ENCODE results near the gene NSMCE4A.
"Not testable (repeated sequence)": the region's sequence is repeated elsewhere in the genome, so short reads cannot be mapped to it uniquely, and the experiment has no call there.

Gene NSMCE4A

DNA sequence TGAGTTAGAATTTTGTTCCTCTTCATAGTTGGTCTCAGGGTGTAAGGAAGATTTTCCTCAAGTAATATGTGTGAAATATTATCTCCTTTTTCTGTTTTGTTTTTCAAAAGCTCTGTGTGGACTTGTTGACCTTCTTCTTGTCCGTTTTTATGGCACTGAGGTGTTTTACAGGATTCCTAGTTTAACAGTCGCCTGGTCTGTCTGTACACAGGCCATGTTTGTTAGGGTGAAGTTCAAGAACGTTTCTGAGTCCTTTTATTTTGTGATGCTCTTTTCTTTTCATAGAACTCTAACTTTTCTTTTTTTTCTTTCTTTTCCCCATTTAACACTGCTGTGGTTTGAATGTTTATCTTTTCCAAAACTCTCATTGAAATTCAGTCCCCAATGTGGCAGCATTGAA is 32.4 kb upstream of the NSMCE4A start:
- no peak overlapping the region for H3K4me3 ChIP-seq (ENCODE audit: low read depth, low read length)
- no peak for DNase-seq (ENCODE audit: low read depth)
- TF ChIP-seq, protein P1, sequence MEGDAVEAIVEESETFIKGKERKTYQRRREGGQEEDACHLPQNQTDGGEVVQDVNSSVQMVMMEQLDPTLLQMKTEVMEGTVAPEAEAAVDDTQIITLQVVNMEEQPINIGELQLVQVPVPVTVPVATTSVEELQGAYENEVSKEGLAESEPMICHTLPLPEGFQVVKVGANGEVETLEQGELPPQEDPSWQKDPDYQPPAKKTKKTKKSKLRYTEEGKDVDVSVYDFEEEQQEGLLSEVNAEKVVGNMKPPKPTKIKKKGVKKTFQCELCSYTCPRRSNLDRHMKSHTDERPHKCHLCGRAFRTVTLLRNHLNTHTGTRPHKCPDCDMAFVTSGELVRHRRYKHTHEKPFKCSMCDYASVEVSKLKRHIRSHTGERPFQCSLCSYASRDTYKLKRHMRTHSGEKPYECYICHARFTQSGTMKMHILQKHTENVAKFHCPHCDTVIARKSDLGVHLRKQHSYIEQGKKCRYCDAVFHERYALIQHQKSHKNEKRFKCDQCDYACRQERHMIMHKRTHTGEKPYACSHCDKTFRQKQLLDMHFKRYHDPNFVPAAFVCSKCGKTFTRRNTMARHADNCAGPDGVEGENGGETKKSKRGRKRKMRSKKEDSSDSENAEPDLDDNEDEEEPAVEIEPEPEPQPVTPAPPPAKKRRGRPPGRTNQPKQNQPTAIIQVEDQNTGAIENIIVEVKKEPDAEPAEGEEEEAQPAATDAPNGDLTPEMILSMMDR (IDR thresholded peaks at IDR 0.05; ENCODE audit: insufficient read depth, low read depth, low read length, missing control alignments) = no peak

DNA sequence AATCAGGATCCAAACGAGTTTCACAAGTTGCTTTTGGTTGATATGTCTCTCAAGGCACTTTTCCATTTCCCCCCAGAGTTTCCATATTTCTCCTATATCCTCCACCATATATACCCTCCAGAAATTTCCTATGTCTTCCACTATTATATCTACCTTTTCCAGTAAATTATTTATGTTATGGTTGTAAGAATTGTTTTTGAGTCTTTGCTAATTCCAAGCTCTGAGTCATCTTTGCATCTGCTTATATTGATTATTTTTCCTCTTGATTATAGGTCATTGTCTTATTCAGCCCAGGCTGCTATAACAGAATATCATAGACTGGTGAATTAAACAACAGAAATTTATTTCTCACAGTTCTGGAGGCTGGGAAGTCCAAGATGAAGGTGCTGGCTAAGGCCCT is 26.7 kb upstream of the NSMCE4A start:
- TF ChIP-seq, protein P1 (IDR thresholded peaks at IDR 0.05; ENCODE audit: insufficient read depth, low read depth, low read length, missing control alignments) = no peak
- DNase-seq (ENCODE audit: low read depth) = no peak

DNA sequence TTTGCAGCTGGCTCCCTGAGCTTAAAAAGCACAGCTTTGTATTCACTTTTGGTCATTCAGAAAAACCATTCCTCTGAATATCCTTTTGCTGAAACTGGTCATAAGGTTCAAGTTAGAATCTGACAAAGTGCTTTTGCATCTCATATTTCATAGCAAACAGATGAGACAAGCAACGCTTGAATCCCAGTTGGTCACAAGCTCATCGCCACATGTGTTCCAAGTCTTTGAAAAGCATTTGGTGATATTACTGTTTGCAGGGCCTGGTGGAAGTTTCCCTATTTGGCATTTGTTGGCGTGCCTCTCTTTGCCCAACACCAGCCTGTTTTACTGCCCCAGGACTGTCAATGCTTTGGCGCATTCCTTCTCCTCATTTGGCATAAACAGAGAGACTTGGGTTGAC is 24.3 kb upstream of the NSMCE4A start:
- no peak overlapping the region for H3K4me3 ChIP-seq (ENCODE audit: low read depth, low read length)
- no peak for DNase-seq (ENCODE audit: low read depth)
- TF ChIP-seq, protein P1 (IDR thresholded peaks at IDR 0.05; ENCODE audit: insufficient read depth, low read depth, low read length, missing control alignments) = no peak

More for the DNA sequence above, 26.7 kb upstream of the NSMCE4A start:
- H3K4me3 ChIP-seq (ENCODE audit: low read depth, low read length) = no peak overlapping the region

DNA sequence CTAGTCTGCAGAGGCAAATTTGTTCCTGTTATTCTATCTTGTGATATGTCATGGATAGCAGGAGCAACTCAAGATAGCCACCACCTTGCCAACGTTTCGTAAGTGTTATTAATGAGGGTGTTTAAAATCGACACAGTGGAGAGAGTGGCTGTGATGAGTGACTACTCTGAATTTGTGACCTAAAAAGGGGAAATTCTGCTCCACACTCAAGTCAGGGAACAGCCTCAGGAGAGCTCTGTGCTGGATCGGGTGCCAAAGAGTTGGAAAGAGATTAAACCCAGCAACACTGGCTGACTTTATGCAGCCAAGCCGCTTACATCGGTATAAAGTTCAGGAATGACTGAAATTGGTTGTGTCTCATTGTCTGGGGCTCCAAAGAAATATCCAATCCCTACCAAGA is 23.4 kb upstream of the NSMCE4A start:
- TF ChIP-seq, protein P1 (IDR thresholded peaks at IDR 0.05; ENCODE audit: insufficient read depth, low read depth, low read length, missing control alignments) = no peak
- no peak overlapping the region for H3K4me3 ChIP-seq (ENCODE audit: low read depth, low read length)

DNA sequence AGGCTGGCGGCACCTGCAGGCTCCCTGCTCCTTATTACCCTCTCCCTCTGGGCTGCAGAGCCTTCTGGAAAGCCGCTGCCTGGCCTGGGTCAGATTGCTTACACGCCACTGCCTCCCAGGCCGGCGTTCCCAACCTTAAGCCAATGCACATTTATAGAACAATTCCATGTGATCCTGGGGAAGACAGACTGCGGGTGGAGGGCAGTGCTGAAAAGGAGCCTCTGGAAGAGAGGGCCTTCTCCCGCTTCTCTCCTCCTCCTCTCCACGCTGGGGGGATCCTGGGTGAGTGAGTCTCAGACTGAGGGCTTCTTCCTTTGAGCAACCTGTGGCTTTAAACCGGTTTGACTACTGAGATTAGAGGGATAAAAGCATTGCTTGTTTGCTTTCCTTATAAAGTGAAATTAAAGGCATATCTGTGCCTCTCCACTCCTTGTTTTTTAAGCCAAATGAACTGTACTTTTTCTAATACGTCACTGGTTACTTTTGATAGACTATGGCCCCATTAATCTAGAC is 19.5 kb upstream of the NSMCE4A start:
- H3K4me3 ChIP-seq (ENCODE audit: low read depth, low read length) = no peak overlapping the region
- TF ChIP-seq, protein P1 (IDR thresholded peaks at IDR 0.05; ENCODE audit: insufficient read depth, low read depth, low read length, missing control alignments) = no peak
- no peak for DNase-seq (ENCODE audit: low read depth)

More for the DNA sequence above, 23.4 kb upstream of the NSMCE4A start:
- DNase-seq (ENCODE audit: low read depth) = no peak

DNA sequence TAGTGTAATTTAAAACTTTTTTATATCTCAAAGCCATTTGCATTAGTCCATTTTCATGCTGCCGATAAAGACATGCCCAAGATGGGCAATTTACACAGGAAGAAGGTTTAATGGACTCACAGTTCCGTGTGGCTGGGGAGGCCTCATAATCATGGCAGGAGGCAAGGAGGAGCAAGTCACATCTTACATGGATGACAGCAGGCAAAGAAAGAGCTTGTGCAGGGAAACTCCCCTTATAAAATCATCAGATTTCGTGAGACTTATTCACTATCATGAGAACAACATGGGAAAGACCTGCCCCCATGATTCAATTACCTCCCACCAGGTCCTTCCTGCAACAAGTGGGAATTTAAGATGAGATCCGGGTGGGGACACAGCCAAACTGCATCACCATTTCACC is 16.7 kb upstream of the NSMCE4A start:
- not testable (repeated sequence) for DNase-seq (ENCODE audit: low read depth); H3K4me3 ChIP-seq (ENCODE audit: low read depth, low read length)

DNA sequence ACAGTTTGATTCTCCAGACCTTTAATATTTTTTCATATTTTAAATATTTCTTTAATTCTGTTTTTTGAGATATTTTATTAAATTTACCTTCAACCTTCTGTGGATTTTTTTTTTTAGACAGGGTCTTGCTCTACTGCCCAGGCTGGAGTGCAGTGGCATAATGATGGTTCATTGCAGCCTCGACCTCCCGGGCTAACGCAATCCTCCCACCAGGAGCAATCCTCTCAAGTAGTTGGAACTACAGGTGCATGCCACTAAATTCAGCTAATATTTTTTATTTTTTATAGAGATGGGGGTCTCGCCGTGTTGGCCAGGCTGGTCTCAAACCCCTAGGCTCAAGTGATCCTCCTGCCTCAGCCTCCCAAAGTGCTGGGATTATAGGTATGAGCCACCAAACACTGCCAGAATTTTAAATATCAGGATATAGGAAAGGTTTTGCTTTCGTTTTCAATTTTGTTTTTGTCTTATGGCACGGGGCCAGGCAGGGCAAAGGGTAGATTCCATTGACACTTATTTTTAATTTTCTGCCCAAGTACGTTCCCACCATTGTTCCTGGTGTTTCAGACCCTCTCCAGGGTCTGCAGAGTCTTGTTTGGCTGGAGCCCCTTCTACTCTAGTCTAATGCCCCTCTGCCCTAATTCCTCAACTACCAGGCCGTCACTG is 15.1 kb upstream of the NSMCE4A start:
- no peak for DNase-seq (ENCODE audit: low read depth)
- H3K4me3 ChIP-seq (ENCODE audit: low read depth, low read length) = no peak overlapping the region
- TF ChIP-seq, protein P1 (IDR thresholded peaks at IDR 0.05; ENCODE audit: insufficient read depth, low read depth, low read length, missing control alignments) = no peak
